Heart left ventricle (tissue), 16 donors: ENCODE data around the gene RBP7. TPM values are rescaled to one million over a fixed set of nuclear protein-coding genes. Genes with fewer than 3 reads are reported as not detected.

Source experiments
- ATAC-seq, 4 donors: fragments of 200-7000 bp; cut with Tn5 transposase; one replicate each; pipeline ENCODE4 v1.9.1; 2020 to 2022; ENCODE audit warnings: moderate library complexity in 4 of 4, mild to moderate bottlenecking in 3 of 4, moderate number of reproducible peaks in 1 of 4
- DNase-seq, 5 donors: peaks; one replicate each; pipeline ENCODE4 v3.0.0-alpha.2; 2020
- H3K27ac ChIP-seq, 12 donors: fragments of 200-600 bp; sonication (generic) in 4 of 12; one replicate each; pipeline versions ENCODE4 v1.5.0 to v1.8.0; 2016 to 2022; ENCODE audit warnings: mild to moderate bottlenecking in 2 of 12
- H3K27me3 ChIP-seq, 9 donors: fragments of 200-600 bp; sonication (generic) in 2 of 9; one replicate each; pipeline versions ENCODE4 v1.5.1 to v1.8.0; 2016 to 2022; ENCODE audit warnings: mild to moderate bottlenecking in 3 of 9
- H3K36me3 ChIP-seq, 9 donors: fragments of 200-600 bp; sonication (generic) in 2 of 9; one replicate each; pipeline versions ENCODE4 v1.5.0 to v1.8.0; 2018 to 2022; ENCODE audit warnings: mild to moderate bottlenecking in 2 of 9
- H3K4me1 ChIP-seq, 12 donors: fragments of 200-600 bp; sonication (generic) in 4 of 12; one replicate each; pipeline versions ENCODE4 v1.5.0 to v1.8.0; 2016 to 2022; ENCODE audit warnings: mild to moderate bottlenecking in 3 of 12
- H3K4me3 ChIP-seq, 12 donors: fragments of 200-600 bp; sonication (generic) in 4 of 12; one replicate each; pipeline versions ENCODE4 v1.5.0 to v1.8.0; 2017 to 2022; ENCODE audit warnings: mild to moderate bottlenecking in 9 of 12, moderate library complexity in 4 of 12
- H3K9me3 ChIP-seq, 12 donors: fragments of 200-600 bp; sonication (generic) in 4 of 12; one replicate each; pipeline versions ENCODE4 v1.5.0 to v1.8.0; 2016 to 2022; ENCODE audit warnings: mild to moderate bottlenecking in 1 of 12
- CTCF ChIP-seq, 12 donors: fragments of 200-600 bp; sonication (generic) in 4 of 12; IDR thresholded peaks; one replicate each; pipeline versions ENCODE4 v1.5.0 to v1.8.0; 2018 to 2022; ENCODE audit warnings: antibody characterized with exemption in 12 of 12, mild to moderate bottlenecking in 5 of 12
- POLR2A ChIP-seq, 2 donors: fragments of 450-650 bp; IDR thresholded peaks; one replicate each; pipeline ENCODE4 v1.6.1; 2017; ENCODE audit warnings: antibody characterized with exemption in 2 of 2, mild to moderate bottlenecking in 2 of 2, moderate library complexity in 2 of 2
- WGBS, 4 donors: extraction: QIAGEN DNeasy Blood & Tissue Kit in 2 of 4; methylation state at CpG; one replicate each; pipeline versions ENCODE4 v1.1.5 to v1.1.7; 2013 to 2018; 5-methylcytosine and 5-hydroxymethylcytosine counted together
- intact Hi-C, 10 donors: fragments of 100-400 bp; cut with DNase I; formaldehyde crosslinking; loops; one replicate each; pipeline versions ENCODE4 v1.11.1 to v1.14.2; 2022
- polyA plus RNA-seq, 2 donors: library from polyadenylated mRNA; stranded (reverse); fragments of 200-250 nt; gene quantifications; one replicate each; pipeline ENCODE4 v1.2.3, GENCODE V29; 2013
- total RNA-seq, 9 donors: library from RNA; depleted of rRNA in 2 of 9; stranded (reverse); fragments of >200 nt in 2 of 9; fragmentation: NEBNext Ultra II Directional in 3 of 9; extraction: Animal tissue kit (Norgen Biotek cat#: 25700) in 3 of 9; gene quantifications; one replicate each; pipeline versions ENCODE4 v1.1.0 to v1.2.4, GENCODE V29; 2016 to 2023
- donor health status: ischemic (EF 13 %, LVEDD 7.1; RV severe dilation, severe dysfunction).
- donor health status: healthy with polysubstance abuse.
- donor health status: DM: no; HTN: yes; CAD: no.
- donor health status: DM: no; HTN: no; CAD: no.
- donor health status: ischemic (EF 25% LVEDD 6.9; RV normal size, moderate dysfunction).
- donor health status: ischemic (EF 25% LVEDD 5.7; RV mildly dilated, moderate dysfunction).
- donor health status: healthy.
- donor health status: DM: yes; HTN: yes; CAD: no.
- donor health status: ischemic (EF 35%, LVEDD 5.7; RV mildly dilated, moderate dysfunction).
- donor health status: nonischemic (EF 11% LVEDD 7.7; RV severe dilation, severe dysfunction).
- donor health status: DM: yes; HTN: yes; CAD: no.
- donor health status: PGD.
- donor health status: ischemic (EF 29% LVEDD 5.4; RV normal size, mild dysfunction).
- donor health status: nonischemic (EF 23%, LVEDD 6.1; RV moderate dilation, normal function).

Gene RBP7
- total and polyA plus RNA-seq, 11 donors = 21.4 to 97.5 (median 34.0) TPM

GRCh38 chr1:10045480-10046355 lies 48.7 kb downstream of the RBP7 start:
- Histone ChIP-seq H3K4me1 (peaks cover 0 to 53% (median 25%) of the 10 kb centered on the region in 12 donors), H3K36me3 (peaks cover 0 to 49% (median 12%) of the 10 kb centered on the region in 9 donors), H3K9me3 (no peaks in the 10 kb centered on the region), H3K27ac (peak overlapping the region in 7 of 12 donors; percentile 7 to 72 (median 41)), H3K27me3 (no peaks in the 10 kb centered on the region), H3K4me3 (no peak overlapping the region)
- TF ChIP-seq CTCF (IDR thresholded peaks at IDR 0.05) (no peak), POLR2A (IDR thresholded peaks at IDR 0.05) (no peak)
- intact Hi-C loops = no loop called here
- peak in 3 of 4 donors; percentile 21 to 50 (median 45) for ATAC-seq
- no peak for DNase-seq
- 59 to 73% (median 69%) methylated on average over 8 of the region's 8 CpGs for WGBS, 4 donors

GRCh38 chr1:10046356-10047085 lies 49.5 kb downstream of the RBP7 start:
- no peak for TF ChIP-seq CTCF (IDR thresholded peaks at IDR 0.05)
- TF ChIP-seq POLR2A (IDR thresholded peaks at IDR 0.05) = no peak
- intact Hi-C loops = no loop called here
- WGBS, 4 donors = 68 to 78% (median 73%) methylated on average over 8 of the region's 8 CpGs
- Histone ChIP-seq H3K9me3 (no peaks in the 10 kb centered on the region), H3K4me1 (peaks cover 0 to 61% (median 26%) of the 10 kb centered on the region in 12 donors), H3K36me3 (peaks cover 0 to 49% (median 11%) of the 10 kb centered on the region in 9 donors), H3K27me3 (no peaks in the 10 kb centered on the region), H3K27ac (peak overlapping the region in 9 of 12 donors; percentile 7 to 72 (median 35)), H3K4me3 (no peak overlapping the region)
- no peak for DNase-seq
- peak in 3 of 4 donors; percentile 70 to 84 (median 77) for ATAC-seq

- Histone ChIP-seq H3K27ac (peak overlapping the region in 1 of 12 donors; percentile 0), H3K36me3 (peaks cover 0 to 49% (median 4%) of the 10 kb centered on the region in 9 donors), H3K4me3 (no peak overlapping the region), H3K27me3 (no peaks in the 10 kb centered on the region), H3K4me1 (peaks cover 0 to 64% (median 33%) of the 10 kb centered on the region in 12 donors), H3K9me3 (no peaks in the 10 kb centered on the region)
- DNase-seq (no peak), ATAC-seq (no peak)
- 84 to 90% (median 87%) methylated on average over 3 of the region's 3 CpGs for WGBS, 4 donors
- TF ChIP-seq CTCF (IDR thresholded peaks at IDR 0.05) = no peak
- intact Hi-C loops = no loop called here
Observed at GRCh38 chr1:10048601-10049000, 51.6 kb downstream of the RBP7 start.

- no peaks in the 10 kb centered on the region for H3K27me3 ChIP-seq
- peaks cover 0 to 36% (median 4%) of the 10 kb centered on the region in 9 donors for H3K36me3 ChIP-seq
- no peak for ATAC-seq
- intact Hi-C loops = loop anchor here in 1 of 10 donors (10.0 kb wide), 1 partner anchor 54 kb away; no protein-coding TSS in a partner anchor
- WGBS, 4 donors = 61 to 79% (median 74%) methylated on average over 3 of the region's 3 CpGs
- H3K9me3 ChIP-seq = no peaks in the 10 kb centered on the region
- no peak overlapping the region for H3K4me3 ChIP-seq
- no peak for DNase-seq
- peaks cover 0 to 50% (median 26%) of the 10 kb centered on the region in 12 donors for H3K4me1 ChIP-seq
- no peak overlapping the region for H3K27ac ChIP-seq
- no peak for TF ChIP-seq CTCF (IDR thresholded peaks at IDR 0.05)
- no peak for TF ChIP-seq POLR2A (IDR thresholded peaks at IDR 0.05)
Observed at GRCh38 chr1:10050611-10051010, 53.6 kb downstream of the RBP7 start.
